Ammon's horn (tissue), 1 donor: Measurements from ENCODE around the gene CHAD.
A peak's percentile ranks its signal among the peaks of the same experiment; 100 is the strongest.
"Not testable (repeated sequence)": the region's sequence is repeated elsewhere in the genome, so short reads cannot be mapped to it uniquely, and the experiment has no call there.

Experiments
- DNase-seq: peaks from one replicate; pipeline ENCODE4 v3.0.0-alpha.2; 2016; ENCODE audit warnings: low spot score

Gene CHAD

DNA sequence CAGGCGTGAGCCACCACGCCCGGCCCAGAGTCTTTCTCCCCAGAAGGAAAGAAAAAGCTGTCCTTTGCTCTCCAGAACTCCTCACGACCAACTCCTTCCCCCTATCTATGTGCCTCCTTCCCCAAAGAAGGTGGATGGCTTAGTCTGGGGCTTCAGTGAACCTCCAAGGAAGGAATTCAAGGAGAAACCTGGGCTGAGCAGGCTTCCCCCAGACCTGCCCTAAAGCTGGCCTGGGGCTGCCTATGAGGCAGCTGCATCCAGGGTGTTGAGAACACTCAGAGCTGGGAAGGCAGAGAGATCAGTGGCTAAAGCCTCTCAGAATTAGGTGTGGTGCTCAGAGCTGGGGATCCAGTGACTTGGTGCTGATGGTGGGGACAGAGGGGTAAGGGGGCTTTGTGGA is 38.9 kb downstream of the CHAD start:
- no peak for DNase-seq

DNA sequence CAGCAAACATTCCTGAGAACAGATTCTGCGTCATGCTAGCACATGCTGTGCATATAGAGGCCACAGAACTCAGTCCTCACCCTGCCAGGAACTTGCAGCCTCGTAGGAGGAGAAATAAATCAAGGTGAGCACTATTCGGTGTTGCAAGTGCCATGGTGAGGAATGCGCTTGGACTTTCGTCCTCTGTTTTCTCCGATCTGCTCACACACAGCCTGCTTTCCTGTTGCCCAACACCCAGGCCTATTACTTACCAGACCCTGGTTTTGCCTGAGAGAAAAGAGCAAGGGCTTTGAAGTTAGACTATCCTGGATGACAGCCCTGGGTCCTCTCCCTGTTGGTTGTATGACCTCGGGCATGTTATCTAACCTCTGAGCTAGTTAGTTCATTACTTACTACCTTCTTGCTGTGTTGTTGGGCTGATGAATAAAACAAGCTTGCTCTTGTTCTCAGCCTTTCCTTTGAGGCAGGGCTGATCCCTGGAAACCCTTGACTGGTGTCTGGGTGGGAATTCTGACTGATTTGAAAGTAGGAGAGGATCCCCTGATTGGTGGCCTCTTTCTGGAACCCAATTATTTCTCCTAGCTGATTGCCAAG is 39.8 kb downstream of the CHAD start:
- DNase-seq: no peak

DNA sequence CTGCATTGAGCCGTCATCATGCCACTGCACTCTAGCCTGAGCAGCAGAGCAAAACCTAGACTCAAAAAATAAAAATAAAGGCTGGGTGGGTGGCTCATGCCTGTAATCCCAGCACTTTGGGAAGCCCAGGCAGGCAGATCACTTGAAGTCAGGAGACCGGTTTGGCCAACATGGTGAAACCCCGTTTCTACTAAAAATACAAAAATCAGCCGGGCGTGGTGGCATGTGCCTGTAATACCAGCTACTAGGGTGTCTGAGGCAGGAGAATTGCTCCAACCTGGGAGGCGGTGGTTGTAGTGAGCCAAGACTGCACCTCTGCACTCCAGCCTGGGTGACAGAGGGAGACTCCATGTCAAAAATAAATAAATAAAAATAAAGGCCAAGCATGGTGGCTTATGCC is 40.6 kb downstream of the CHAD start:
- not testable (repeated sequence) for DNase-seq

DNA sequence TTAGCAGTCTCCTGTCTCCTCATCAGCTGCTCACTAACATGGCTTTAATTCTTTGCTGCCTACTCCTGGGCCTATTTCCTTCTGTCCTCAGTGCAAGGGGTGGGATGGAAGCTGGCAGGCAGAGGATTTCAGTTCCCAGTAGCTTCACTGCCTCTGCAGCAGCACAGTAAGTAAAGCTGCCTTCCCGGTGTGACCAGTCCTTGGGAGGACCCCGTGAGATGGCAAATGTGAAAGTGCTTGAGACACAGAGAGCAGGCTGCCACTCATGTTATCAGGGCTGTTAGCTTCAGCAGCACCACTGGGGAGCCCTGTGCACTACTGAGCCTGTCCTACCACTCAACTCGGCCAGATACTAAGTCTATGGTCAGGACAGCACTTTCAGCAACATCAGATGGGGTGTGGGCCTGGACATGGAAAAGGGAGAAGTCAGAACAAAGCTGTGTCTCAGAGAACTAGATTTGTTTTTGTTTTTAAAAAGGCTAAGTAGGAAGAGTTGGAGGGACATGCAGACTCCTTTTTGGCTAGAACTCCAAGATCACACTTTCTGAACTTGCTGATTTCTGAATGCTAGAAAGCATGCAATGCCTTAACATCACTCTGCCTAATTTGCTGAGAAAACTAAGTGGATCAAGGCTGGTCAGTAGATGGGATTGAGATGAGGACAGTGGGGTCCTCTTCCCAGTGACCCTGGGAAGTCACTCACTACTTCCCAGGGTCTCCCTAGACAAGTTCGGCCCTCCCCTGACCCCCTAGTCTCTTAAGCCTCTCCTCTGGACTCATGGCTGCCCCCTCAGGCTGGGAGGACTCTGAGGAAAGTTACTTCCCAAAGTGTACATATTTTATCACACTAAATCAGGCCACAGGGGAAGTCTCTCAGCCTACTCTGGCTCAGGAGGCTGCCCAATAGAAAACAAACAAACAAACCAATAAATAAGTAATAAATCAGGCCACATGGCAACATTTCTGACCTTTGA is 41.6 kb downstream of the CHAD start:
- peak; percentile 34 for DNase-seq

DNA sequence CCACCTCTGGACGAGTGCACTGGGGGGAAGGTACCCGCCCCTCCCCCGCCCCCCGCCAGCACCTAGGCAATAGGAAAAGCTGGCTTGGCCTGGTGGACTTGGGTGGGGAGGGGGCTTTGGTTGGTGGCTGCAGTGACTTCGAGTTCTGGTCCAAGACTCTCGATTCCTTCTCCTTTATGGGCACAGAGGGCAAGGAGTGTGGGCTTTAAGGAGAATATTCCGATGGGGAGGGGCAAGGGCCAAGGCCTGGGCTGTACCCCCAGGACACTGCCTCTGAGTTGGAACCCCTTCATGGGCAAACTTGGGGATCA is 42.3 kb downstream of the CHAD start:
- no peak for DNase-seq

DNA sequence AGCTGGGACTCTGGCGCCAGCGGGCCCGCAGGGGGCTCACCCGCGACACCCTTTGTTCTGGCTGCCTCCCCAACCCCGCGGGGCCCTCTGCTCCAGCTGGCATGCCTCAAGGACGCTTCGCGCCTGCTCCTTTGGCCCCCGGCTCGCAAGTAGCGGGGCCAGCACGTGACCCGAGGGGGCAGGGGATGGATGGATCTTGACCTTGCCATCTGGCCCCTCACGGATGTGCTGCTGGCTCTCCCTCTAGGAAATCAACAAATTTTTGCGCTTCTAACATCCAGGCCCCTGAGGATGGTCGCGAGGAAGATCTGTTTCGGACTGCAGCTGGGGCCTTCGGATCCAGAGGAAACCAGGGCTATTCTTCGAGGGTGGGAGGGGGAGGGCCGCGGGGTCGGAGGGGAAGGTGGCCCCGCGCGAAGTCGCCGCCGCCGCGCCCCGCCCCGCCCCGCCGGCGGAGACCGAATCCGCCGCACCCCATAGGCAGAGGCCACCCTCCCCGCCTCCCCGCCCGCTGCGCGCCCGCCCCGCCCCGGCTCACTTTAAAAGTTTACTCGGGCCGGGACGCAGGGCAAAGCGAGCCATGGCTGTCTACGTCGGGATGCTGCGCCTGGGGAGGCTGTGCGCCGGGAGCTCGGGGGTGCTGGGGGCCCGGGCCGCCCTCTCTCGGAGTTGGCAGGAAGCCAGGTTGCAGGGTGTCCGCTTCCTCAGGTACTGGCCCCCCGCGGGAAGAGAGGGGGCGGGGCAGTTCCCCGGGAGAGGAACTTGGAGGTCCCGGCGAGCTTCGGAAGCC is 42.8 kb downstream of the CHAD start, which contains the start of gene ACSF2:
Gene ACSF2, plus strand, starts transcription at position 537 of the 790 bp plus-strand sequence. Its CDS starts 44 bp downstream, at position 581.
- DNase-seq: peak; percentile 30

DNA sequence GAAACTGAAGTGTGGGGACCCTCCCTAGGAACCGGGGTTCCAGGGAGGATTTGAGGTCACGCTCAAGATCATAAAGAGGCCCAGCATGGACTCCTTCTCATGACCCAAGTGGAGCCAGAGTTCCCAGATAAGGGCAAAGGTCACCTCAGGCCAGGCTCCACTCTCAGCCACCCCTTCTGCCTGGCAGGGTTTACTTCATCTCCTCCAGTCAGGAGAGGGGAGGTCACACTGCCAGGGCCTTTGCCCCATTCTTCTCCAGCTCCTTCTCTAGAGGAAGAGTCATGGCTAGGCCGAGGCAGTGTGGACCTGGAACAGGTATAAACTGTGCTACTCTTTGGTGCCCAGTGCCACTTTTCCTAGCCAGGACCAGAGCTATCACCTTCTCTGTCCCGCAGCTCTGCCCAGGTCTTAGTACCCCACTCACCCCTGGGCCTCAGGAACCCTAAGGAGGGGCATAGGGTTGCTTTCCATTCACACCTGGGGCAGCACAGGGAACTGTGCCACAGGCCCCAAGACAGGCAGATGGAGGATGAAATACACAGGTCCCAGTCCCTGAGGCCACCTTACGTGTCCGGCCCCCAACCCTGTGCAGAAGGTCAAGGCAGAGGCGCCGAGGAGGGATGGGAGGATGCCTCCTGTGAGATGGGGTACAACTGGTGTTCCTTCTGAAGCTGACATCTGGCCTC is 43.5 kb downstream of the CHAD start:
- no peak for DNase-seq

DNA sequence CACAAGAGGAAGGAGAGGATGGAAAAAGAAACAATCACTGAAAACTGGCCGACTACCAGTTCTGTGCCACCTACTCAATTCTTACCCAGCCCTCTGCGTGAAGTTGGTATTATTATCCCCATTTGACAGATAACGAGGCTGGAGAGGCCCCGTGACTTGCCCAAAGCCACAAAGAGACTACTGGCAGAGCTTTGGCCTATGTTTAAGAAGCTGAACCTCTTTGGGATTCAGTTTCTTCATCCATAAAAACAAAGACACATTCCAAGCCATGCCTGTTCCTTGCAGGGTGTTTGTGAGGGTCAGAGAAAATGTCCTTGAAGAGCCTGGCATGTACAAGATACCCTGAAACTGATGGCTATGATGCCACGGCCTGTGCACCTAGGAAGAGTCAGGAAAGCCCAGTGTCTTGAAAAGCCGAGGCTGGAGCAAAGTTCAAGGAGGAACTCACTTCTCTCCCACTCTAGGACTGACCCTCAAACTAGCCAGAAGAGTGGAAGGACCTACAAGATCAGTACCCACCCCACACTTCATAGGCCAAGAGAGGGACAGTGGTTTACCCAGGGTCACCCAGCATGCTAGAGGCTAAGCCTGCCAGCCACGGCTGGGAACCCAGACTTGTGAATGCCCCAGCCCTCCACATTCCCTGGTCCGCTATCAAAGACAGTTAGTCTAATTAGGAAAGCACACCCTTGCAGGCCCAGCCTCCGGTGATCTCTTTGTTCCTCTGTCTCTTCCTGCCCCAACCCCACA is 44.3 kb downstream of the CHAD start:
- no peak for DNase-seq

DNA sequence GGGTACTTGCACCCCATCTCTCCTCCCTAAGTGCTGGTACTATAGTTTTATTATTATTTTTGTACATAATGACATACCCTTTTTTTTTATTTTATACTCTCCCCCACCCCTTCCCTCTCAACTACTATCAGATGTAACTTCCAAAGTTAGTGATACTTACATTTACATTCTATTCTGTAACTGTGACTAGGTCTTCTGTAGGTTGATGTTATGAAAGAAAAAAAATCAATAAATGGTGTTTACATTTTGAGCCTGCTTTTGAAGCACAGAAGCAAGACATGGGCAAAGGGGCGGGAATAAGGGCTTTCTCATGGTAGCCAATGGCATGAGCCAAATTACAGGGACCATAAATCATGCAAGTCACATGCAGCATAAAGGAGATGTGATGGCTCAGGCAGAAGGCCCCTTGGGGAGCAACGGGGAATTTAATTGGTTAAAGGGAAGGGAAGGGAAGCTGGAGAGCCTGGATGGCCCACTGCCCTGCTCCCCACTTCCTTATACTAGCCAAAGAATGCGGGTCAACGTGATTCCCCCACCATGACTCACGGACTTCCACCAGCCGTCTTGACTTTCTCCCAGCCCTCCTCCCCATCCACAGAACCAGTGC is 45.0 kb downstream of the CHAD start:
- no peak for DNase-seq

DNA sequence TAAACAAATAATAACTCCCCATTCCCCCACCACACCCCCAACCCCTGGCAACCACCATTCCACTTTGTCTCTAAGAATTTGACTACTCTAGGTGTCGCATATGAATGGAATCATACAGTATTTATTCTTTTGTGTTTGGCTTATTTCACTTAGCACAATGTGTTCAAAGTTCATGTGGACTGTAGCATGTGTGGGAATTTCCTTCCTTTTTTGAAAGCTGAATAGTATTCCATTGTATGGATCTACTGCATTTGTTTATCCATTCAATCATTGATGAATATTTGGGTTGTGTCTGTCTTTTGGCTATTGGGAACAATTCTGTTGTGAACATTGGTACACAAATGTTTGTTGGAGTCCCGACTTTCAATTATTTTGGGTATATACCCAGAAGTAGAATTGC is 45.9 kb downstream of the CHAD start:
- DNase-seq: no peak

DNA sequence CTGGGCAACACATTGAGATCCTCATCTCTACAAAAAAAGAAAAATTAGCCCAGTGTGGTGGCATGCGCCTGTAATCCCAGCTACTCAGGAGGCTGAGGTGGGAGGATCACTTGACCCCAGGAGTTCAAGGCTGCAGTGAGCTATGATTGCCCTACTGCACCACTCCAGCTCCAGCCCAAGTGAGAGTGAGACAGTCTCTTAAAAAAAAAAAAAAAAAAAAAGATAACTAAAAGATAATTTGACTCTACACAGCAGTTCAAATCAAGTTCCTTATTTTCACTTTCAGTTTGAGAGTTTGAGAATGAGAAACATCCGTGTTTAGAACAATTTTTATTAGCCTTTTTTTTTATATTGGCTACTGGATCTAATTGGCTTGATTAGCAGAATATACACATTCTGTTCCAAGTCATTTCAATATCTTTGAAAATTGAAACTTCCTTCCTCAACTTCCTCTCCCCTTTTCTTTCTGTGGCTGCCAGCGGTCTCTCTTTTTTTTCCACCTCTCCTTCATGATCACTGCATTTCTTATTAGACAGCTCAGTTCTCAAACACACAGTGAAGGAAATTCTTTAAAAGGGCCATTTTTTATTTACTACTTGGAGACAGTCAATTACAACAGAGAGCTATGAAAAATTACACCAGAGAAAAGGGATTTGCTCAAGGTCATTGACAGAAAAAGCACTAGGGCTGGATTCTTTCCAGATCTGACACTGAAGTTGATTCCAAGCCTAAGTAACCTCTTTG is 47.2 kb downstream of the CHAD start:
- DNase-seq: no peak

DNA sequence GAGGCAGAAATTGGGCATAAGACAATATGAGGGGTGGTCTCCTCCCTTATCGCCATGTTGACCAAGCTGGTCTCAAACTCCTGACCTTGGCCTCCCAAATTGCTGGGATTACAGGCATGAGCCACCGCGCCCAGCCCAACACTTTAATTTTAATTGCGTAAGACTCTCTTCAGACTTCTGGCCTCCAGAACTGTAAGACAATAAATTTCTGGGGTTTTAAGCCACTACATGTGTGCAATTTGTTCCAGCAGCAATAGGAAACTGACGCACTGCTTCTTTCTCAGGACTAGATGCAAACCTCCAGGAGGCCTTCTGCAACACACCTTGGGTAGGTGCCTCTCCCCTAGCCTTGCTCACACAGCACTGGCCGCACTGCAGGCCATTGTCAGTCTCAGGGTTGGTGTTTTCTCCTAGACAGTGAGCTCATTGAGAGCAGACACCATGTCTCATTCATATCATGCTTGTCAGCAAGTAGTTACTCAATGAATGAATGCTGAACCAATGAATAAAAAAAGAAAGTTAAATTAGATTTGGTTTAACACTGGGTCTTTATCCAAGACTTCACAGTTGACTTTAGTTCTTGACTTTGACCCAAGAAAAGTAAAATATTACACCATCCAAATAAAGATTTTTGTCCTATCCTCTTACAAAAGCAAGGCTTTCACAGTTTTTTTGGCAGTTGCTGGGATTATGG is 48.1 kb downstream of the CHAD start:
- DNase-seq: no peak

DNA sequence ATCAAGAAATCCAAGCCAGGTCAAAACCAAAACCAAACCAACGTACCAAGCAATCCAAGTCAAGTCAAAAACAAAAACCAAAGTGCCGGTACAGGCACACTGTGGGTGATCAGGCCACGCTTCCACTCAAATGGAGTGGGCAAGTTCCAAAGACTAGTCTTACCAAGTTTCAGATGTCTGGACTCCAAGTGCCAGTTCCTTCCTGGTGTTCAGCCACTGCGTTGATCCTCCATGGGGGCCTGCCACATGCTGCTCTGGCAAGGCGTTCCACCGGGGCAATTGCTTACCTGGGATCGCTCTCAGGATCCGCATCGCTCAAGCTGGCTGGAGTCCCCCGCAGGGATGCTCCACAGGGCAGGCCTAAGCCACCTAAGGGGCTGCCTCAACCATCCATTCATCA is 49.1 kb downstream of the CHAD start:
- DNase-seq: not testable (repeated sequence)

DNA sequence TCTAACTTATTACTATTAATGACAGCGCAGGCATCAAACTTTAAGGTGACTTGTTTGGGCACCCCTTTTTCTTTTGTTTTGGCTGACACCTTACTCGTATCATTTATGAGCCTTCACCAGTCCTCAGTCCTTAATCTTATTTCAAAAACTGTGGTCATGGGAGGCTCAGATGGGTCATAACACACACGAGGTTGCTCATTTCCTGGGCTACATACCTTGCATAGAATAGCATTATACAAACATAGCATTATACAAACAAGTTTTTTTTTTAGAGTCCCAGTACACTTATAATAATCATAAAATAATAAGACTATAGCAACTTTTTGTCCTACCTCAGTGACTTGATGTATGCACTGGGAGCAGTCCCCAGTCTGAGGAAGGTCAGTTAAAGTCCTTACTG is 53.9 kb downstream of the CHAD start:
- no peak for DNase-seq
